Thyroid gland (tissue), 4 donors: Measurements from ENCODE around the gene RMI2.

Source experiments
- POLR2A ChIP-seq, 2 donors: fragments of 450-650 bp; IDR thresholded peaks; one replicate each; pipeline ENCODE4 v1.6.1; 2017; ENCODE audit warnings: antibody characterized with exemption in 2 of 2, mild to moderate bottlenecking in 2 of 2, moderate library complexity in 1 of 2
- TF ChIP-seq, protein P1 (sequence below), 6 experiments: fragments of 200-600 bp in 3 of 6; fragments of 450-650 bp in 3 of 6; sonication (generic) in 3 of 6; IDR thresholded peaks; one replicate each; pipeline ENCODE4 v1.5.1; 2016 to 2019; ENCODE audit warnings: antibody characterized with exemption in 6 of 6, mild to moderate bottlenecking in 2 of 6, inconsistent platforms in 1 of 6, moderate library complexity in 1 of 6

DNA sequence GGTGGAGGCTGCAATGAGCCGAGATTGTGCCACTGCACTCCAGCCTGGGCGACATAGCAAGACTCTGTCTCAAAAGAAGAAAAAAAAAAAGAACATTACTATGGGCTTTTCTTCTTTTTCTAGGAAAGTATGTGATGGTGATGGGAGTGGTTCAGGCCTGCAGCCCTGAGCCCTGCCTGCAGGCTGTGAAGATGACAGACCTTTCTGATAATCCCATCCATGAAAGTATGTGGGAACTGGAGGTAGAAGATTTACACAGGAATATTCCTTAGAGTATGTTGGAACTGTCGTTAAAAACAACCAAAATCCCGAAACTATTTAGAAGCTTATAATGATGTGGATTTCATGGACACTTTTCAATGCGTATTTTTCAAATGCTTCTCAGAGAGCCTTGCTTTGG lies 5.3 kb downstream of the RMI2 start:
- TF ChIP-seq, protein P1, sequence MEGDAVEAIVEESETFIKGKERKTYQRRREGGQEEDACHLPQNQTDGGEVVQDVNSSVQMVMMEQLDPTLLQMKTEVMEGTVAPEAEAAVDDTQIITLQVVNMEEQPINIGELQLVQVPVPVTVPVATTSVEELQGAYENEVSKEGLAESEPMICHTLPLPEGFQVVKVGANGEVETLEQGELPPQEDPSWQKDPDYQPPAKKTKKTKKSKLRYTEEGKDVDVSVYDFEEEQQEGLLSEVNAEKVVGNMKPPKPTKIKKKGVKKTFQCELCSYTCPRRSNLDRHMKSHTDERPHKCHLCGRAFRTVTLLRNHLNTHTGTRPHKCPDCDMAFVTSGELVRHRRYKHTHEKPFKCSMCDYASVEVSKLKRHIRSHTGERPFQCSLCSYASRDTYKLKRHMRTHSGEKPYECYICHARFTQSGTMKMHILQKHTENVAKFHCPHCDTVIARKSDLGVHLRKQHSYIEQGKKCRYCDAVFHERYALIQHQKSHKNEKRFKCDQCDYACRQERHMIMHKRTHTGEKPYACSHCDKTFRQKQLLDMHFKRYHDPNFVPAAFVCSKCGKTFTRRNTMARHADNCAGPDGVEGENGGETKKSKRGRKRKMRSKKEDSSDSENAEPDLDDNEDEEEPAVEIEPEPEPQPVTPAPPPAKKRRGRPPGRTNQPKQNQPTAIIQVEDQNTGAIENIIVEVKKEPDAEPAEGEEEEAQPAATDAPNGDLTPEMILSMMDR (IDR thresholded peaks at IDR 0.05) = no peak
- TF ChIP-seq POLR2A (IDR thresholded peaks at IDR 0.05) = no peak
